Activated CD8-positive, alpha-beta memory T cell treated with anti-CD3 and anti-CD28 coated beads, Interleukin-2, amount 50 U/mL, for 48 hours (primary cell): ENCODE data around the gene TUT7.

Experiments
- DNase-seq: peaks from one replicate; pipeline ENCODE4 v3.0.0-alpha.2; 2020

The TUT7 gene

DNA sequence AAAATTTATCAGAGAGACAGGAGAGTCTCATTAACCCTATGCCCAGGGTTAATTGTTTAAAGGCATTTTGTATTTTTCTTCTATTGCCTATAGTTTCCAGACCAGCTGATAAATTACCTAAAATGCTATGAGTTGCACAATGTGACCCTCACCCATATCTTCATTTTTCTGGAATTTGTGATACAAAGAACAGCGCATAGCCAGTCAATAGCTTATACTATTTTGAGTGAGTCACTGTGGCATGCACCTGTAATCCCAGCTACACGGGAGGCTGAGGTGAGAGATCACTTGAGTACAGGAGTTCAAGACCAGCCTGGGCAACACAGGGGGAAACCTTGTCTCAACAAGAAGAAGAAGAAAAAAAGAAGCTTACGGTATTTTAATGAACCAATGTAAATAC, 97.6 kb downstream of the TUT7 start:
- DNase-seq, result no peak

DNA sequence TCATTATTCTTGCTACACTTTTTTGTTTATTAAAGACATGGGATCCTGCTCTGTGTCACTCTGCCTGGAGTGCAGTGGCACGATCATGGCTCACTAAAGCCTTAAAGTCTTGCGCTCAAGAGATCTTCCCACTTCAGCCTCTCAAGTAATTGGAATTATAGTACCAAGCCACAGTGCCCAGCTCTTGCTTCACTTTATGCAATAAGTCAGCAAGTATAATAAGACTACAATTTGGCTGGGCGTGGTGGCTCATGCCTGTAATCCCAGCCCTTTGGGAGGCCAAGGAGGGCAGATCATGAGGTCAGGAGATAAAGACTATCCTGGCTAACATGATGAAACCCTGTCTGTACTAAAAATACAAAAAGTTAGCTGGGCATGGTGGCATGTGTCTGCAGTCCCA, 100.6 kb downstream of the TUT7 start:
- DNase-seq, result no peak

DNA sequence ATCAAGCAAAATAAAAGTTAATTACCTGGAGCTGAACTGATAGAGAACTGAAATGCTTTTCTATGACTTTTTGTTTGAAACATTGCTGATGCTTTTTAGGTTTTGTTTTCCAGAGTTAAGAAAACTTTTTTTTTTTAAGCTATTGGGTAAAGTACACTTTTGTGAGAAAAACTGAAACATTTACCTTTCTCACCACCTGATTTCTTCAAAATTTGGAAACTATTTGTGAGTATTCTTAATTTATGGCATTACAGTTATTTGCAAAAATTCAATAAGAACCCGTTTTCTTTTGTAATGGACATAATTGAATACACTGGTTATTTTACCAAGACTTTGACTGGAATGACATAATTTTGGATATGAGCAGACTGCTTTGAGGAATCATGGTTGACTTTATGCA, 101.3 kb downstream of the TUT7 start:
- DNase-seq, result no peak

DNA sequence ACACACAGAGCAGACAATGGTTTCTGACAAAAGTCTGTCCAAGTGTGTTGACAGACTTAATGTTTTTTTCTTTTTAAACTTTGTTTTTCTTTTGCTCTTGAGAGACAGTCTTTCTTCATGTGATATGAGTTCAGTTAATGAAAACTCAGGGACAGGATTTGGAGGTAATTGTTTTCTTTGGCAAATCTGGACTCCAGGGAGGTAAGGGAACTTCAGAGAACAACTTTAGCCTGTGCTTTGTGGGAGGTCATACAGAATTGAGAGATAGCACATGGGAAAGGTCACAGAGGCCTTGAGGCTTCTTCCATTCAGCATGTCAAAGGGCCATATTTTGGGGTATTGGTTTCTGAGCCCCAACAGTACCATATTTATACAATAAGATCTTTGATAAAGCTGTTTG, 104.1 kb downstream of the TUT7 start:
- DNase-seq, result no peak

DNA sequence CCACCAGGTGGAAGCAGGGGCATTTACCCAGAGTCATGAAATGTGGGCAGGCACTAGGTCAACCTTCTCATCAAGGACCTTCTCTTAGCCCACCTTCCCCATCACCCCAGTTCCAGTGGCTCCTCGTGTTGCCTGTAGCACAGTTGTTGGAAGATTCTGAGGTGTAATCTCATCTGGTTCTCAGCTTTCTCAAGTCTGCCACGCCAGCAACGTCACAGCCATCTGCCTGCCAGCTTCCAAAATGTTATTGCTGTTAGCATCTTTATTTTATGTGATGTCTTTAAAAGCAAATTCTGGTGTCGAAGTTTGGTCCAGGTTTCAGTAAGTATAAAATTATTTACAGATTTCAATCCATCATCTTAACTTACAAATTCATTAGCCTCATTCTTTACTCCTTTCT, 105.5 kb downstream of the TUT7 start:
- no peak for DNase-seq

DNA sequence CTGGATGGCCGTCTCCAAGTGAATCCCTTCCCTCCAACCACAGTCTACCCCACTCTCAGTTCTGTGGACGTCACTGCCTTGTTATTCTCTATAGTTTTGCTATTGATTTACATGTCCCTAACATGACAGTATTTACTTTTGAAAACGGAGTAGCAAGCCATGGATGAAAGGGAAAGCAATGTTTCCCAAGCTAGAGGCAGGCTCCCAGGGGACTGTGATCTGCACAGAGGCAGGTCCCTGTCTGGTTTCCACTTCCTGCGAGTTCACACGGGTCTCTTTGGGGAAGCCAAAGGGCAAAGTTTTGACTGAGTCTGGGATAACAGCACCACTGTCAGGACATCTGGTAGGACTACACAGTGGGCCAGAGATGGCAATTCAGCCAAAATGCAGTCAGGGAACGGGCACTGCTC, 107.5 kb downstream of the TUT7 start:
- no peak for DNase-seq

DNA sequence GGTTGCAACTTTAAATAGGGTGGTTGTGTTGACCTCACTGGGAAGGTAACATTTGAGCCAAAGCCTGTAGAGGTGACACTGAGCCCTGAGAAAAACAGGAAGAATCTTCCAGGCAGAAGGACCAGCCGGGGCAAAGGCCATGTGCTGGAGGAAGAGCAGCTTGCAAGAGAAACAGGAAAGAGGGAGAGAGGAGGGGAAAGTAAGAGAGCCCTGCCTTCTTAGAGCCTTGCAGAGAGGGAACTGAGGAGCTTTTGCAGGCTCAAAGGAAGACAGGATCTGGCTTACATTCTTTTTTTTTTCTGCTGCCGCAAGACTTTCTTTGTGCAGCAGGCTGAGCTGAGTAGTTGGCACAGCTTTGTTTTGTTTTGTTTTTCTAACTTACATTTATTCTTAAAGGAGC, 112.1 kb downstream of the TUT7 start:
- DNase-seq, result no peak

DNA sequence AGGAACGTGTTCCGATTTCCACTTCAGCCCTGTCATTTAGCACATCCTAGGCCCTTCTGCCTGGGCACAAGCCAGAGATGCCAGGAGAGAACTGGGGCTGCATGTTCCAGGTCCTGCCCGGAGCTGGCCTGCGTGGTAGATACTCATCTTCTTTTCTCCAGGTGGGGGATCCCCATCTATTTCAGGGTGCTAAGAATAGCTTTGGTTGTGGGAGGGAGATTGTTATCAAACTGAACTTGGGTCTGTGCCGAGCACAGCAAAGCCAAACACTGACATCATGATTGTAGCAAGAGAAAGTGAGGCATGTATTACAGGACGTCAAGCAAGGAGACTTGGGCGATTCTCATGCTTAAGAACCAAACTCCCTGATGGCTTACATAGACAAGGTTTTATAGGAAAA, 113.0 kb downstream of the TUT7 start:
- DNase-seq, result no peak

DNA sequence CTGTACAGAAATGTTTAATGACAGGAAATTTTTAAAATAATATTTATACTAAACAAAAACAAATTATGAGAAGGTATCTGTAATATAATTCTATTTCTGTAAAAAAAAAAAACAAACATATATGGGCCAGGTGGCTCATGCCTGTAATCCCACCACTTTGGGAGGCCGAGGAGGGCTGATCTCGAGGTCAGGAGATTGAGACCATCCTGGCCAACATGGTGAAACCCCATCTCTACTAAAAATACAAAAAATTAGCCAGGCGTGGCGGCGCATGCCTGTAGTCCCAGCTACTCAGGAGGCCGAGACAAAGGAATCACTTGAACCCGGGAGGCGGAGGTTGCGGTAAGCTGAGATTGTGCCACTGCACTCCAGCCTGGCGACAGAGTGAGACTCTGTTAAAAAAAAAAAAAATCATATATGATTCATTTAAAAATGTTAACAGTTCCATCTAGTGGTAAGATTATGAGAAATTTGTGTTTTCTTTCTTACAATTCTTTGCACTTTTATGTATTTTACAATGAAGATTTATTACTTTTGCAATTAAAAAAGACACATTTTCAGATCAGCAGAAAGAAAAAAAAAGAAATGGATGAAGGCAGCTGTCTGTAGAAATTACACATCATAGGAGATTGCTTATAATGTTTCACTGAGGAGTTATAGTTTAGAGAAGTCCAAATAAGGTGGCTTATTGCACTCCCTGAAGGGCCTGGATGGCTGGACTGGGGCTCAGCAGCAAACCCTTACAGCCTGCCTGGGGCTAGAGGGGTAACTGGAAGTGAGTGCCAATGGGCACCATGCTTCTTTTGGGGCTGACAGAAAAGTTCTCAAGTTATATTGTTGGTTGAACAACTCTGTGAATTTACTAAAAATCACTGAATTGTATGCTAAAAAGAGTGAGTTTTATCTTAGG, 115.1 kb downstream of the TUT7 start:
- DNase-seq, result no peak
